Hematopoietic multipotent progenitor cell treated with erythropoietin and hydrocortisone succinate and interleukin-3 and kit ligand, for 4 days (in vitro differentiated cells): ENCODE measurements around the gene BLM.

Source experiments
- DNase-seq: peaks from one replicate; pipeline ENCODE4 v3.0.0-alpha.2; 2015

Gene BLM

DNA sequence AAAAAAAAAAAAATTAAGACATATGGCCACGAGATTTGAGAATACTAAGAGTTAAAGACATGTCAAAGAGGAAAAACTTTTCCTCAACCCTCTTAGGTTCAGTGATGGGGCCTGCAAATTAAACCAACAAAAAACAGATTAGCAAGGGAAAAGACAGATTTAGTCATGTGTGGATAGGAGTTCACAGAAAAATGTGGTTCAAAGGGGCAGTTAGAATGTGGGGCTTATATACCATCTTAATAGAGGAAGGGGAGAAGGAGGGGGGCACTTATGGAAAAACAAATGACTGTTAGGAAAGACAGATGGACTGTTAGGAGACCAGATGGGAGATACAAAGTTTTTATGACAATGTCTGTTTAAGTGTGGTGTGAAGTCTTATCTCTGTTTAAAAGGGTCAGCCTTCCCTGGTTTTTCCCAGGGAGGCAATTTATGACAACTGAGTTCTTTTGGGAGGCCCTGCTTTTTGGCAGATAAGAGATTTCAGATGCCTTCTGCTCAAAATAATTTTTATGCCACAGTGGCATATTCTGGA is 82.6 kb downstream of the BLM start:
- peak; percentile 49 for DNase-seq

DNA sequence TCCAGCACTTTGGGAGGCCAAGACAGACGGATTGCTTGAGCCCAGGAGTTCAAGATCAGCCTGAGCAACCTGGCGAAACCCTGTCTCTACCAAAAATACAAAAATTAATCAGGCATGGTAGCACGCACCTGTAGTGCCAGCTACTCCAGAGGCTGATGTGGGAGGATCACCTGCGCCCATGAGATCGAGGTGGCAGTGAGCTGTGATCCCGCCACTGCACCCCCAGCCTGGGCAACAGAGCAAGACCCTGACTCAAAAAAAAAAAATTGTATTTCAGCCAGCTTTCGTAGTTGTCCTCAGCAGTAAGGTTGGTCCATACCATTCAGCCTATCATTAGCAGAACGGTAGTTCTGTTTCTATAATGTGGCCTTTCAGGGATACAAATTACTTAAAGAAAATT is 84.7 kb downstream of the BLM start:
- DNase-seq = no peak

DNA sequence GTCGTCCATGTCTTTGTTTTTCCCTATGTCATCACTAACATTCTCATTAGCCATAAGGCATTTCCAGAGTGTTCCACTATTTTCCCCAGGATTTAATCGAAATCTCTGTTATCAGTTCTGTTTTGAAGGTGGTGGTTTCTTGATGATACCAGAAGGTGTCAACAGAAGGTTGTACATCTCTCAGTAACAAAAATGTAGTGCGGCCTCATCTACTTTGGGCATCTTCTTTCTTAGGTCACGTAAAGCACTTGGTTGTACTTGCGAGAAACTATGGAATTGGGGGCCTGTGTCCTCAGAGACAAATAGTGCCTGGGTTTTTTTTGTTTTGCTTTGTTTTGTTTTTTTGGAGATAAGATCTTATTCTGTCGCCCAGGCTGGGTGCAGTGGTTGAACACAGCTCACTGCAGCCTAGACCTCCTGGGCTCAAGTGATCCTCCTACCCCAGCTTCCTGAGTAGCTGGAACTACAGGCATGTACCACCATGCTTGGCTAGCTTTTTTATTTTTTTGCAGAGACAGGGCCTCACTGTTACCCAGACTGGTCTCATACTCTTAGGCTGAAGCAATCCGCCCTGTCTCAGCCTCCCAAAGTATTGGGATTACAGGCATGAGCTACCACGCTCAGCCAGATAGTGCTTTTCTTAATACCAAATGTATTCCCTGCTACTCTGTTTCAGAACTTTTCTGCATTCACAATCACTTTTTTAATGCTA is 90.1 kb downstream of the BLM start:
- peak; percentile 16 for DNase-seq

DNA sequence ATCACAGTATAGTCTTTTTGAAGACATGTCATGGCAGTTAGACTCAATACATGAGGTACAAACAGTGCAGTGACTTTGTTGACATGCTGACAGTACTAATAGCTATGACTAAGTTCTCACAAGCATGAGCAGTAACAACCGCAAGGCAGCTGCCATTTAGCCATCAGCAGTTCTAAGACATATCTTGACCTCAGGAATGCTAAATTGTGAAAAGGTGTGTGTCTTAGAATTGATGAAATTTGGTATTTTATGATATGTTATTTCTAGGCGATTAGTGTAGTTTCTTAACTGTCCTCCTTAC is 90.6 kb downstream of the BLM start:
- no peak for DNase-seq

DNA sequence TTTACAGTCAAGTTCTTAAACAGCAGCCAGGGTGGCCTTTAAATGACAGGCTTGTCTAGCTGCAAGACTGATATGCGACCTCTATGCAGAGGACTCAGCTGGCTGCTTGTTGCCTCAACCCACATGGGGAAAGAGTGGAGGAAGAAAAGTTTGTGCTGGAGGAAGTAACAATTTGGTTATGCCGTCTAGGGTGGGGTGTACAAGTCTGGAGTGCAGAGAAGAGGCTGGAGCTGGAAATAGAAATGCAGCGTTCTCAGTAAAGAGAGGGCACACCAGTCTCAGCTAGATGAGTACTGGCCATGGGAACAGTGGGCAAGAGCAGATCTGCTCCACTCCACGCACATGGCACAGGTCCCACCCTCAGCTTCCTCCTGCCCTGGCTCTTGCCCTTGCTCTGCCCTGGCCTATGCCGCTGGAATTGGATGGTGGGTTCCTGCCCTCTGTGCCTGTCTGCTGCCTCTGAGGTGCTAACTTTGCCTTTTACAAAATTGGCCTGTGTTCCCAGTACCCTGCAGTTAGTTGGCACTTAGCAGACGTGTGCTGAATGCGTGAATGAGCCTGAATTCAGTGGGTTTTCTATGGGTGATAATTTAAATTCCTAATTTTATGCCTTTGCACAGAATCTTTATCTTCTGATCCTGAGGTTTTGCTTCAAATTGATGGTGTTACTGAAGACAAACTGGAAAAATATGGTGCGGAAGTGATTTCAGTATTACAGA is 91.5 kb downstream of the BLM start:
- DNase-seq = no peak

DNA sequence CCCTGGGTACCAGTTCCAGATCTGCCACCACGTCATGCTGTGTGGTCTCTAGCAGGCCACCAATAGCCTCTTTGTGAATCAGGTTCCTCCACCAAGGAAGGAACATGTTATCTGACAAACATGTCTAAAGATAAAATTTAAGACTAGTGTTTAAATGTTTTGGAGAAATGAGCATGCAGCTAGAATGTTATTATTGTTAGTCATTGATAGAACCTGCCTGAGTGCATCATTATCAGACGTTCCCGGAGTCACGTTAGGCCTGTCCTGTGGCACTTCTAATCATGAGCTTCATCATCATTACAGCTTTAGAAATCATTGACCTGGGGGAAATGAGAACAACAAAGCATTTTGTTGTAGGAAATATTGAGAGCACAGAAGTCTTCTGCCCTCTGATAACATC is 92.4 kb downstream of the BLM start:
- DNase-seq = no peak

DNA sequence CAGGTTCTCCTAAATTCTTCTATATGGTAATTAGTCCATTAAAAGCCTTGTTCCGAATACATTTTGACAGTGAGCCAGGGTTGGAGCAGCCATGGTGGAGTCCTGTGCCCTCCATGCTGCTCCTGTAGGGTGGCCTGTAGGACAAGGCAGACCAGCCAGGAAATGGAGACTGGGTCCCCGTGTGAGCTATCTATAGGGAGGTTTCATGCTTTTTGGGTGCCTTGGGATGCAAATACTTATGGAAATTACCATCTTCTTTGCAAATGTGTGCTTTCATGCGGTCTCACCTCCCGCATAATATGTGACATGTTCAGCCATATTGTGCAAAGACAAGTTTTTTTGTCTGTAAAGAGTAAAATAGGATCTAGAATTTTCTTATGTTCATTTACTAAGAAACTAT is 93.2 kb downstream of the BLM start:
- no peak for DNase-seq

DNA sequence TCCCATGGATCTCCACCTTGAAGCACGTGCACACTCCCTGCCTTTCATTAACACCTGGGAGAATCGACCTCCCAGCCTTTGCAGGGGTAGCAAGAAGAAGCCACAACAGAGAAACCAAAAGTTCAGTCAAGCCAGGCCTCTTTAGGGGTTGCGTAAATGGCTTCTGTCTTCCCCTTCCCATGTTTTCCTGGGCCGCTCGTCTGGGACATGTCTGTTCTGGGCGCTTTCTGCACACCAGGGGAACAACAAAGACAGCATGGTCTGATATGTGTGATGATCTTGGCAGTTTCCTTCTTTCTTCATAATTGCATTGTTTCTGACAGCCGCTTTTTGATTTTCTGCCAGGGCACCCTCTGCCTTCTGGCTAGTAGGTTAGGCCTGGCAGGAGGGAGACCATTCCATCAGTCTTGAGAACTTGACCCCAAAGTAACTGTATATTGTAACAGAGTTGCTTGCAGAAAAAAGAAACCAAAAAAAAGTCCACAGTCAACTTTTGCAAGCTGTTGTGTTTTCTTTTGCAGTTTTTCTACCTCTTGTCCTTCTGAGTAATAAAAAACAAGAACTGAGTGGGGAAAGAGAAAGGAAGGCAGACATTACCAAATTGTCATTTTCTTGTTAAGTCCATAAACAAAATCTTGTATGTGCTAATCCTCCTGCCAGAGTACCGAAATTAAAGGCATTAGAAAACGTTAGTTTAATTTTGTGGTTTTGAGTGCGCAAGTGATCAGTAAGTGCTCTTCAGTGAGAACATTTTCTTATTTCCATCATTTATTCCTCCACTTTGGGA is 95.2 kb downstream of the BLM start:
- no peak for DNase-seq

DNA sequence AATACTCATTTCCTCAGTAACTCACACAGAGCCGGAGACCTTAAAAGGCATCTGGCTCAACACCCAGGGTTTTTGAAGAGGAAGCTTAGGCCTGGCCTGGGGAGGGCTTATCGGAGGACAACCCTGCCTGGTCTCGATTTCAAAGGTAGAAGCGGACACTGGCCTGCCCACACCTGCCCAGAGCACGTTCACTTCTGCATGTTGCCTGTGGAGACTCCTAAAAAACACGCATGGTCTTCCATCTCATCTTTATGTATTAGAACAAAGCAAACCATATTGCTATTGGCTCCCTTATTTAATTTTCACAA is 95.8 kb downstream of the BLM start:
- no peak for DNase-seq

DNA sequence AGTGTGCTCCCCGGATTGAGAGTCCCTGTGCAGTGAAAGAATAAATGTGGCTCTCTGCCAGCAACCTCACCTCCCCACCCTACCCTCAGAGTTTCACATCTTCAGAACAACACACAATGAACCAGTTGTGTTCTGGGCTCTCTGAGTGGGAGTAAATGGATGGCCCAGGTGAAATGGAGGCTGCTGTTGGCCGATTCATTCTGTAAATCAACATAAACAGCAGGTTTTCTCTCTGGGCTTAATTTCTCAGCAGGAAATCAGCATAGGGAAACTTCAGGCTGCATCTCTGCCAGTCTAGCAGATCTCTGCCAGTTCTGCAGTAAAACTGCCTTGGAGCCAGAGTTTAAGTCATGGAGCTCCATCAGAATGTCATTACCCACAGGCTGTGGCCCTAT is 96.6 kb downstream of the BLM start:
- DNase-seq = no peak

DNA sequence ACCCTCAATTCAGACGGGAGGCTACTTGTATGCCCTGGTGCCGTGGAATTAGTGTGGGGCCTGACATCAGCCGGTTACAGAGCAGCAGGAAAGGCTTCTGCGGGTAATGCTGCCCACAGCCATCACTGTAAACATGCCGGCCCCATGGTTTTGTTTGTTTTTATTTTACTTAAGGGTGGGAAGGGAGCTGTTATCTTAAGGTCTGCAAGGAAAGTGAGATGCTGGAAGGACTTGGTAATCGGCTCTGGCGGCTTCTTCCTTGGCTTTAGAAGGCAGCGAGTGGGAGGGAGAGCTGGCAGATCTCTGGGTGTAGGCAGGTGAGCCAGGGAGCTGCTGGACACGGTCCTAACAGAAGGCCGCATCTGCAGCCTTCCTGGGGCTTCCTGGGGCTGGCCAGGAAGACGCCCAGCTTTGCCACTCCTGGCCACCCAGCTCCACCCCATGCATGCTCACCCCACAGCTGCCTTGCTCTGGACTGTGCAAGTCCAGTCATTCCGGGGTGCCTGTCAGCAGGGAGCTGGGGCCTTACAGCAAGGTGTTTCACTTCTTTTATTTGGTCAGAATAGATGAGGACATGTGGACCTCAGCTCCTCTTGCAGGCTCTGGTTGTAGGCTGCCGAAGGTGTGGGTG is 97.2 kb downstream of the BLM start:
- DNase-seq = no peak

DNA sequence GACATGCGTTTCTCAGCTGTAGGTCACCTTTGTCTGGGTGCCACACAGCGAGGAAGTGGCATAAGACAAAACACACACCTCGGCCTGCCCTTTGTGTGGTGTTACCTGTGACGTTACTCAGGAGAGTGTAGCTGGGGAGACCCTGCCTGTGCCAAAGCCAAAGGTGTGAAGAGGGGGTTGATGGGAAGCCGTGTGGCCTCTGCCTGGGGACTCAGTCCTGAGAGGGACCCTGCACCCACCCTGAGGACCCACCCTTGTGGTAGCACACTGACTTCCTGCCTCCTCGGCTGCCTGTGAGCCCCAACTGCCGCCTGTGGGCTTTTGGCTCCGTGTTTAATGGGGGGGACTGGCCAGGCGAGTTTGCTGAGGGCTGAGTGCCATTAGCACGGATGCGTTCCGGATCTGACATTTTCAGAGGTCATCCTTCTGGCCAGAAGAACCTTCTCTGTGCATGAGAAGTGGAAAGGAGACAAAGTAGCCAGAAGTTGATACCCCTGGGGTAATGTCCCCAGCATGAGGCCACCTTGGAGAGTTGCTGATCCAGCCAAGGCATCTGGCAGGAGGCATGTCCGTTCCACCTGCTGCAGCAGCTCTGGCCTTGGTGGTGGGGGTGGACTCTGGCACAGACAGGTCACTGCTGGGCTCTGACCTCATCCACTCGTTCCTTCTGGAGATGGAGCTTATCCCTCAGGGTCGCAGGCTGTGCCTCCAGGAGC is 99.4 kb downstream of the BLM start:
- no peak for DNase-seq

DNA sequence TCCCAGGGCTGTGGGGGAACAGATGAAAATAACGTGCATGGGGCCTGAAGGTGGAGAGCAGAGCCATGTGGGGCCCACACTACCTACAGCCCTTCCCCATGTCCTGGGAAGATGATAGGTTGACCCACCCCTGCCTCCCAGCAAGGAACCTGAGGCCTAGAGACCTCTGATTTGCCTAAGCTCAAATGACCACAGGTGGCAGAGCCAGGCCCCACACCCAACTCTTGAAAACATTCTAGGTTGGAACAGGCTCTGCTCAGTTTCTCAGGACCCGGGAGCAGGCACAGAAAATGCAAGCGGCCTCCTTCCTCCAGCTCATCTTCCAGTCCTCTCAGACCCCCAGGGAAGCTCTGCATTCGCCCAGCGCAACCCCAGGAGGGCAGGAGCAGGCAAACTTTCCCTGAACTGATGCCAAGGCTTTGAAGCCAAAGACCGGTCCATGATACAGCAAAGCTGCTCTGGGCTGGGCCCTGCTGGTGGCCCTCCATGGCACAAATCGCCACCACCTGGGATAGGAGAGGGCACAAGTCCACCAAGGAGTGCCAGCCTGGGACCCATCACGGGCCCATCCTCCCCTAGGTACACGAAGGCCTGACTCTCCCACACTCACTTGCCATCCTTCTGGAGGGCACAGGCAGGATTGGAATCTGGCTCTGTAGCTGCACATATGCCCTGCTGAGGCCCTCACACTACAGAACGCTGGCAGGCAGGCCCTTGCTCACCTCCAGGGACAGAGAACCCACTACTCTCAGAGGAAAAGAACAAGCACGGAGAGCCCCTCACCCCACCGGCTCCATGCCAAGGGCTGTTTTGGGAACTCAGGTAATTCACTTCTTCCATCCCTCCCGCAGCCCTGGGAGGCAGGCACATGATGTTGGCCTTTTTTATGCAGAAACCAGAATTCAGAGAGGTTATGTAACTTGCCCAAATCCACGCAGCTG is 100.2 kb downstream of the BLM start:
- no peak for DNase-seq

DNA sequence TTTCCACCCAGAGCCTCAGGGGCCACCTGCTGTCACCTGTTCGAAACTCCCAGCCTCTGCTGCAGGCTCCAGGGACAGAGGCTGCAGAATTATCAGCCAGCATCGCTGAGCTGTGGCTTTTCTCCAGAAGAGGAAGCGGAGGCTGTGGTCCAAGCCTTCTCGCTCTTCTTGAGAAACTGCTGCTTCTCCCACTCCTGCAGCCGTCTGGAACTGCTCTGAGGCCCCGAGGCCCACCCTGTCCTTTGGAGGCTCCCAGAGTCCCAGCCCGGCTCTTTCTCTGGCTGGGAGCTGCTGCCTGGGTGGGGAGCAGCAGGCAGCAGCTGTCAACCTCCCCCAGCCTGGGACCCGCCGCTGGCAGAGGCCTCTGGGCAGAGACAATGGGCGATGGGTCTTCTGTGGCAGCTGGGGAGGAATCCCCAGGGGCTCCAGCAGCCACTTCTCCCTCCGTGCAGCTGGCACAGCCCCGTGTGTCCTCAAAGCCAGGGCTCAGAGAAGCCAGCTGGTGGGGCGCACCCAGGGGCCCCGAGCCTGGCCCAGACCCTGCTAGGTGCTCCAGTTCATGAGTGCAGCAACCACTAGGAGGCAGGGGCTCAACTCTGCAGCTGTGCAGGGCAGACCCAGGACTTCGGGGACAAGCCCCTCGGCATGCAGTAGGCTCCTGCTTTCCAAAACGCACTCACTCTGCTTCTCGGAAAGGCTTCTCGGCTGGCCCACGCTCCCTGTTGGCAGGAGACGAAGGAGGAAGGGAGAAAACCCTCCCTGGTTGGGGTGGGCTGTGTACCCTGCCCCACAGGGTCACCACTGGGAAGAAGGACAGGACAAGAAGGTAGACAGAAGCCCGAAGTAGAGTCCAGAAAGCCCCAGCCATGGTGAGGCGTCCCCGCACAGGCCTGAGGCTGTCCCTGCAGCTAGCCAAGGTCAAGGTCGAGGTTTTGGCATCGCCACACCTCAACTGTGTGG is 101.4 kb downstream of the BLM start:
- DNase-seq = peak; percentile 91

DNA sequence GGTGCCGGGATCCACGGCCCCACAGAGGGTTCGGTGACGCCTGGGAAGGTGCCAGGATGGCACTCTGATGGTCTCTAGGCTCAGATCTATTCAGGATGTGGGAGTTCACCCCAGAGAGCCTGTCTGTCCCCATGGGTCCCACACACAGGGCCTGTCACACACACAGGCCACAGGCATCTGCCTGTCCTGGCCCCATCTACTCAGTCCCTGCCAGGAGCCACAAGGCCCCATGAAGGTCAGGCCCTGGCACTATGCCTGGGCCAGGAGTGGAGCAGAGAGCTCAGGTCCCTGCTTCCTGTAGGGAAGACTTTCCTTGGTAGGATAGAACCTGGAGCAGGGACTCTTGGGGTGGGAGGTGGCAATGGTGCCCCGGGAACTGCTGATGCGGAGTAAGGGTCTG is 102.2 kb downstream of the BLM start:
- DNase-seq = peak; percentile 32

DNA sequence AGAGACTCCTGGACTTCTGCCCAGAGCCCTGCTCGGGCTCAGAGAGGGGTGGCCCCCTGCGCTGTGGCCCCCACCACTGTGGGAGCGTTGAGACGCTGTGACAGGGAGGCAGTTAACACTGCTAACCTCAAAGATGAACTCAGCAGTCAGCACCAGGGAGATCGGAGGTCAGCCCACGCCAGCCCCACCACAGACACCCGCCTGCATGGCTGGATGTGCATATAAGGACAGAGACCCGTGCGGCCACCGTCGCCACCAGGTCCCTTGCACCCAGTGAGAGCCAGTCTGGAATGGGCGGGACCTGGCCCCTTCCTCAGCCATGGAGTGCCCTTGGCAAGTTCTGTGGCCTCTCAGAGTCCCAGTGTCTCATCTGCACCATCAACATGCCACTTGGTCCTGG is 102.7 kb downstream of the BLM start:
- peak; percentile 75 for DNase-seq

DNA sequence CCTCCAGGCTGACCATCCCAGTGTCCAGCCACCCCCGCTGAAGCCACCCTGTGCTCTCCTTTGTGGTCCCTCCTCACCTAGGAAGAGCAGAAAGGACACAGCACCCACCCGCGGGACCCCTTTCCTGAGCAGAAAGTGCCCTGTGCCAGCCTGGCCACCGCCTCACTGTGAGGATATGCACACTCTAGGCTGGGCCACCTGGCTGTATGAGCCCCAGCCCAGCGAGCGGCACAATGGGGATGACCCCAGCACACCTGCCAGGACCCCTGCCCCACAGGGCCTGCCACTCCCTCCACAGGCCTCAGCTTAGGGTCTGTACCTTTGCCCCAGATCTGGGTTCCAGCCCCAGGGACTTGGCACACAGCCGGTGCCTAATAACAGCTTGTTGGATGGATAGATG is 103.3 kb downstream of the BLM start:
- DNase-seq = no peak

DNA sequence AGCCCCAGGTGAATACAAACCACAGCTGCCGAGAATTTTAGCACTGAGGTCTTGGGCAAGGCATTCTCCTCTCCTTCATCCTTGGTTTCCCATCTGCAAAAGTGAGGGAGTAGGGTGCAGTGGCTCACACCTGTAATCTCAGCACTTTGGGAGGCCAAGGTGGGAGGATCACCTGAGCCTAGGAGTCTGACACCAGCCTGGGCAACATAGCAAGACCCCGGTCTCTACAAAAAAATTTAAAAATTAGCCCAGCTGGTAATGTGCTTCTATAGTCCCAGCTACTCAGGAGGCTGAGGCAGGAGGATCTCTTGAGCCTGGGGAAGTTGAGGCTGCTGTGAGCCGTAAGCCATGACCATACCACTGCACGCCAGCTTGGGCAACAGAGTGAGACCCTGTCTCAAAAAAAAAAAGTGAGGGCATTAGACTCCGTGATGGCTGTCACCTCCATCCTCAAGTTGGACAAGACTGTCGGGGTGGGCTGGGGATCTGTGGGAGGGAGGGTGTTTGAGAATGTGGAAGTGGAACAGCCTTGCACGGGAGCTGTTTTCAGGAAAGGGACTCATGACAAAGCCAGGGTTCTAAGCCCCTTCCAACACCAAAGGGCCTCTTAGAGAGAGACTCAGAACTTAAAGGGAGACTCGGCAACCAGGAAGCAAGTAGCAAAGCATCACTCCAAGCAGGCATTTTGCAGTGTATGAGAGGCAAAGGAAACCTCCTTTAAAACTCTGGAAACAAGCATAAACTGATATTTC is 105.2 kb downstream of the BLM start:
- DNase-seq = no peak

DNA sequence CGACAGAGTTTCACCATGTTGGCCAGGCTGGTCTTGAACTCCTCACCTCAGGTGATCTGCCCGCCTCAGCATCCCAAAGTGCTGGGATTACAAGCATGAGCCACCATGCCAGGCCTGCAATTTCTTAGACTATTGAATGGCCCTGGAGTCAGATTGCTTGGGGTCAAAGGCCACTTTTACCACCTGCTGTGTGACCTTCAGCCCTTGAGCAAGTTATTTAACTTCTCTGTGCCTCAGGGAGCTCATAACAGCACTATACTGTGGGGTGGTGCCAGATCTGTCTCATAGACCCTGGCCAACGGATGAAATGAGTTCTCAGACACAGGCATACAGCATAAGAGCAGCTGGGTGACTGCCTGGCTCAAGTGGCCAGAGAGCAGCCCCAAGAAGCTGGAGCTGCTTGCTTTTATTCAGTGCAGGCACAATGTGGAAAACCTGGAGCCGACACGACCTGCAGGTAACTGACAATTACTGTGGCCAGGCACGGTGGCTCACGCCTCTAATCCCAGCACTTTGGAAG is 106.4 kb downstream of the BLM start:
- DNase-seq = no peak
